GM23338 (cell line): ENCODE measurements around the gene SORBS2. TPM values are rescaled to one million over a fixed set of nuclear protein-coding genes. Genes with fewer than 3 reads are reported as not detected.

Experiments
- ATAC-seq: fragments of 200-7000 bp; cut with Tn5 transposase; 3 replicates; pipeline ENCODE4 v1.9.1; 2020
- DNase-seq: peaks from one replicate; pipeline ENCODE4 v3.0.0-alpha.2; 2015; ENCODE audit warnings: low spot score
- H2AFZ ChIP-seq: fragments of 200-600 bp; sonication (generic); 2 replicates; pipeline ENCODE4 v1.8.0; 2016; ENCODE audit warnings: antibody characterized with exemption, mild to moderate bottlenecking, moderate library complexity
- H3F3A ChIP-seq: fragments of 200-600 bp; sonication (generic); replicated peaks from 2 replicates; pipeline ENCODE4 v1.8.0; 2017; ENCODE audit warnings: antibody characterized with exemption, mixed run types, low read depth
- H3K27ac ChIP-seq: fragments of 200-600 bp; sonication (generic); 2 replicates; pipeline ENCODE4 v1.6.1; 2016; ENCODE audit warnings: low read depth
- H3K27me3 ChIP-seq: fragments of 200-600 bp; sonication (generic); 2 replicates; pipeline ENCODE4 v1.8.0; 2016; ENCODE audit warnings: mild to moderate bottlenecking, mixed run types, moderate library complexity; ENCODE audit not compliant: insufficient read depth
- H3K36me3 ChIP-seq: fragments of 200-600 bp; sonication (generic); 2 replicates; pipeline ENCODE4 v1.8.0; 2016; ENCODE audit warnings: mild to moderate bottlenecking; ENCODE audit not compliant: insufficient read depth
- H3K4me1 ChIP-seq: fragments of 200-600 bp; sonication (generic); 2 replicates; pipeline ENCODE4 v1.8.0; 2016; ENCODE audit warnings: mild to moderate bottlenecking, moderate library complexity; ENCODE audit not compliant: insufficient read depth
- H3K4me2 ChIP-seq: fragments of 200-600 bp; sonication (generic); 2 replicates; pipeline ENCODE4 v1.7.1; 2017; ENCODE audit warnings: mixed run types
- H3K4me3 ChIP-seq: fragments of 200-600 bp; sonication (generic); 2 replicates; pipeline ENCODE4 v1.6.1; 2016; ENCODE audit warnings: mixed run types
- H3K79me2 ChIP-seq: fragments of 200-600 bp; sonication (generic); replicated peaks from 2 replicates; pipeline ENCODE4 v1.8.0; 2017; ENCODE audit warnings: mild to moderate bottlenecking; ENCODE audit not compliant: insufficient read depth
- H3K9me2 ChIP-seq: fragments of 200-600 bp; sonication (generic); 2 replicates; pipeline ENCODE4 v1.8.0; 2017; ENCODE audit not compliant: insufficient read depth
- H4K20me1 ChIP-seq: fragments of 200-600 bp; sonication (generic); replicated peaks from 2 replicates; pipeline ENCODE4 v1.8.0; 2017; ENCODE audit warnings: mild to moderate bottlenecking; ENCODE audit not compliant: insufficient read depth
- H3K27ac Mint-ChIP-seq: 2 replicates; pipeline ENCODE4 v1.8.0; 2020; ENCODE audit warnings: inconsistent platforms, mild to moderate bottlenecking, moderate library complexity, mixed read lengths
- H3K27me3 Mint-ChIP-seq: 3 replicates; pipeline ENCODE4 v1.8.0; 2022; ENCODE audit warnings: low read depth, mild to moderate bottlenecking, moderate library complexity, mixed read lengths, inconsistent platforms; ENCODE audit not compliant: insufficient read depth, poor library complexity
- H3K36me3 Mint-ChIP-seq: 3 replicates; pipeline ENCODE4 v1.8.0; 2021; ENCODE audit warnings: low read depth, mild to moderate bottlenecking, inconsistent platforms, moderate library complexity, mixed read lengths
- H3K4me1 Mint-ChIP-seq: 3 replicates; pipeline ENCODE4 v1.8.0; 2020; ENCODE audit warnings: mild to moderate bottlenecking, inconsistent platforms, mixed read lengths
- H3K4me3 Mint-ChIP-seq: 3 replicates; pipeline ENCODE4 v1.8.0; 2021; ENCODE audit warnings: moderate library complexity, mild to moderate bottlenecking, inconsistent platforms, mixed read lengths
- H3K9me3 Mint-ChIP-seq: 3 replicates; pipeline ENCODE4 v1.8.0; 2020; ENCODE audit warnings: moderate library complexity, mild to moderate bottlenecking, inconsistent platforms, mixed read lengths
- CREB1 ChIP-seq: fragments of 250-450 bp; sonication (Bioruptor Pico); IDR thresholded peaks from 2 replicates; pipeline ENCODE4 v1.5.0; 2020; ENCODE audit warnings: low read depth, mild to moderate bottlenecking, moderate library complexity
- CTCF ChIP-seq, 2 experiments: fragments of 200-600 bp in 1 of 2; sonication (generic) in 1 of 2; conservative IDR thresholded peaks; 2 replicates each; pipeline versions ENCODE4 v1.5.1 to v1.6.1; 2016 to 2017; ENCODE audit warnings: antibody characterized with exemption in 2 of 2, low read depth in 2 of 2, mild to moderate bottlenecking in 2 of 2, moderate library complexity in 1 of 2
- ETS1 ChIP-seq: IDR thresholded peaks from 2 replicates; pipeline ENCODE4 v1.6.1; 2016; ENCODE audit warnings: antibody characterized with exemption
- EZH2 ChIP-seq: fragments of 200-600 bp; sonication (generic); IDR thresholded peaks from one replicate; pipeline ENCODE4 v1.8.0; 2017; ENCODE audit warnings: antibody characterized with exemption, mild to moderate bottlenecking, low read depth; ENCODE audit not compliant: unreplicated experiment
- JUNB ChIP-seq: IDR thresholded peaks from one replicate; pipeline ENCODE4 v1.6.1; 2016; ENCODE audit warnings: antibody characterized with exemption; ENCODE audit not compliant: unreplicated experiment
- ZNF114 ChIP-seq: fragments of 250-450 bp; sonication (Bioruptor Pico); IDR thresholded peaks from 2 replicates; pipeline ENCODE4 v1.5.0; 2020; ENCODE audit warnings: mild to moderate bottlenecking, moderate library complexity
- ZNF462 ChIP-seq: fragments of 250-450 bp; sonication (Bioruptor Pico); IDR thresholded peaks from 2 replicates; pipeline ENCODE4 v1.5.0; 2020; ENCODE audit warnings: mild to moderate bottlenecking, moderate library complexity
- polyA plus RNA-seq: library from polyadenylated mRNA; unstranded; fragments of >200 nt; fragmentation: Nextera tagmentation; extraction: Ambion mirVana; gene quantifications from 2 replicates; pipeline ENCODE4 v1.2.1, GENCODE V29; 2016
- total RNA-seq: library from RNA; depleted of rRNA; stranded (reverse); fragments of >200 nt; shearing (Covaris generic); gene quantifications from 2 replicates; pipeline ENCODE4 v1.2.3, GENCODE V29; 2014
- TF ChIP-seq, protein P1 (sequence below): IDR thresholded peaks from one replicate; pipeline ENCODE4 v1.6.1; 2018; ENCODE audit warnings: antibody characterized with exemption; ENCODE audit not compliant: unreplicated experiment

Gene SORBS2
- total and polyA plus RNA-seq, 2 experiments from 2014 or later: 17.8 to 27.6 TPM

- no peak for TF ChIP-seq CTCF (conservative IDR thresholded peaks at IDR 0.05; ENCODE audit: low read depth in 2 of 2)
Observed at GRCh38 chr4:185797596-185798338, 14.2 kb downstream of the SORBS2 start (continued).

- Histone ChIP-seq H2AFZ (no peak overlapping the region), H3F3A (no peaks in the 10 kb centered on the region), H3K79me2 (no peaks in the 10 kb centered on the region), H3K27ac (no peak overlapping the region), H4K20me1 (no peaks in the 10 kb centered on the region), H3K4me1 (no peaks in the 10 kb centered on the region), H3K9me2 (no peaks in the 10 kb centered on the region), H3K27me3 (no peaks in the 10 kb centered on the region), H3K4me3 (no peak overlapping the region), H3K36me3 (no peaks in the 10 kb centered on the region), H3K4me2 (no peak overlapping the region)
- Mint-ChIP-seq H3K4me3 (no peak overlapping the region), H3K9me3 (no peaks in the 10 kb centered on the region), H3K27ac (no peak overlapping the region), H3K4me1 (peaks cover 5% of the 10 kb centered on the region; the same call in 2 of the 3 replicates), H3K27me3 (peaks cover 4% of the 10 kb centered on the region), H3K36me3 (no peaks in the 10 kb centered on the region; the same call in 2 of the 3 replicates)
- DNase-seq (no peak), ATAC-seq (no peak)
- no peak for TF ChIP-seq ZNF462 (CRISPR knock-in tag)
- TF ChIP-seq EZH2: no peak
- no peak for TF ChIP-seq CTCF (conservative IDR thresholded peaks at IDR 0.05; ENCODE audit: low read depth in 2 of 2)
- no peak for TF ChIP-seq ETS1
- TF ChIP-seq ZNF114 (CRISPR knock-in tag): no peak
- TF ChIP-seq JUNB: no peak
- TF ChIP-seq, protein P1, sequence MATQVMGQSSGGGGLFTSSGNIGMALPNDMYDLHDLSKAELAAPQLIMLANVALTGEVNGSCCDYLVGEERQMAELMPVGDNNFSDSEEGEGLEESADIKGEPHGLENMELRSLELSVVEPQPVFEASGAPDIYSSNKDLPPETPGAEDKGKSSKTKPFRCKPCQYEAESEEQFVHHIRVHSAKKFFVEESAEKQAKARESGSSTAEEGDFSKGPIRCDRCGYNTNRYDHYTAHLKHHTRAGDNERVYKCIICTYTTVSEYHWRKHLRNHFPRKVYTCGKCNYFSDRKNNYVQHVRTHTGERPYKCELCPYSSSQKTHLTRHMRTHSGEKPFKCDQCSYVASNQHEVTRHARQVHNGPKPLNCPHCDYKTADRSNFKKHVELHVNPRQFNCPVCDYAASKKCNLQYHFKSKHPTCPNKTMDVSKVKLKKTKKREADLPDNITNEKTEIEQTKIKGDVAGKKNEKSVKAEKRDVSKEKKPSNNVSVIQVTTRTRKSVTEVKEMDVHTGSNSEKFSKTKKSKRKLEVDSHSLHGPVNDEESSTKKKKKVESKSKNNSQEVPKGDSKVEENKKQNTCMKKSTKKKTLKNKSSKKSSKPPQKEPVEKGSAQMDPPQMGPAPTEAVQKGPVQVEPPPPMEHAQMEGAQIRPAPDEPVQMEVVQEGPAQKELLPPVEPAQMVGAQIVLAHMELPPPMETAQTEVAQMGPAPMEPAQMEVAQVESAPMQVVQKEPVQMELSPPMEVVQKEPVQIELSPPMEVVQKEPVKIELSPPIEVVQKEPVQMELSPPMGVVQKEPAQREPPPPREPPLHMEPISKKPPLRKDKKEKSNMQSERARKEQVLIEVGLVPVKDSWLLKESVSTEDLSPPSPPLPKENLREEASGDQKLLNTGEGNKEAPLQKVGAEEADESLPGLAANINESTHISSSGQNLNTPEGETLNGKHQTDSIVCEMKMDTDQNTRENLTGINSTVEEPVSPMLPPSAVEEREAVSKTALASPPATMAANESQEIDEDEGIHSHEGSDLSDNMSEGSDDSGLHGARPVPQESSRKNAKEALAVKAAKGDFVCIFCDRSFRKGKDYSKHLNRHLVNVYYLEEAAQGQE: no peak
- TF ChIP-seq CREB1: no peak
Observed at GRCh38 chr4:185797018-185797417, 15.0 kb downstream of the SORBS2 start.
